AG04449 (cell line): ENCODE results near the gene COL23A1.

Experiments used
- CTCF ChIA-PET: fragments of 350-600 bp; formaldehyde crosslinking; extraction: SDS; loops from one replicate; lab custom pipeline; 2021; ENCODE audit warnings: antibody characterized with exemption; lab: Yijun Ruan, JAX
- POLR2A ChIA-PET: fragments of 400-600, 350-600 bp; formaldehyde crosslinking; extraction: SDS; loops from one replicate; lab custom pipeline; 2020; ENCODE audit warnings: antibody characterized with exemption, inconsistent platforms; lab: Yijun Ruan, JAX
- DNase-seq: peaks from one replicate; pipeline ENCODE4 v3.0.0-alpha.2; 2010; ENCODE audit warnings: low read depth, low spot score
- H3K4me3 ChIP-seq: 2 replicates; pipeline ENCODE4 v1.5.1; 2011; ENCODE audit warnings: low read depth, mild to moderate bottlenecking, control low read depth, low read length
- TF ChIP-seq, protein P1 (sequence below): IDR thresholded peaks from one replicate; pipeline ENCODE4 v1.5.1; 2011; ENCODE audit warnings: mild to moderate bottlenecking, moderate library complexity, low read length, control low read depth, inconsistent platforms; ENCODE audit not compliant: insufficient read depth; ENCODE audit errors: missing control alignments

The COL23A1 gene

DNA sequence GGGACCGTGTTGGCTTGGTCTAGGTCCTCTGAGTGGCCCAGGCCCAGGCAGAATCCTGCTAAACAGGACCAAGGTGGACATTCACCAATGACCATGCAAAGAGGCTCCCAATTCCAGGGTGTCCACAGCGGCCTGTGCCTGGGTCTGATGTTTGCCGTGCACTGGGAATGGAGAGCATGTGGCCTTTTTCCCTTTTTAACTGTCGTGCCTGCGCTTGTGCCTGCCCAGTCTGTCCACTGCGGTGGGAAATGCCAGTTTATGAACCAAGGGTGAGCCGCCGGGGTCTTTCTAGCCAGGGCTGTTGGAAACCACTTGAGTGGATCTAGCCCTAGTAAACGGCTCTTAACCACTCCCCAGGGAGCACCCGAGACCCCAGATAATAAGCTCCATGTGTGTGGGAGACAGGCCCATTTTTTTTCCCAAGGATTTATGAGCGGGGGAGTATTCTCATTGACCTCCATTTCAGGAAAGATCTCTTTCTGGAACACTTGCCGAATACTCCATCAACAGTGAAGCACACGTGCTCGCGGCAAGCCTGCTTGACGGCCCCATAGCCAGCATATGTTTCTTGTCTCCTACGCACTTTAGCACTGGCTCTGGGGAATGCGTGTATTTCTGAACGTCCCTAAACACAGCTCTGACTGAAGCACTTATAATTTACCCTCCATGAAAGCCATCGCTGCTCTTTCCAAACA, 264.4 kb downstream of the COL23A1 start:
- no peak for DNase-seq
- no peak overlapping the region for H3K4me3 ChIP-seq
- POLR2A ChIA-PET = no interaction called here
- TF ChIP-seq, protein P1, sequence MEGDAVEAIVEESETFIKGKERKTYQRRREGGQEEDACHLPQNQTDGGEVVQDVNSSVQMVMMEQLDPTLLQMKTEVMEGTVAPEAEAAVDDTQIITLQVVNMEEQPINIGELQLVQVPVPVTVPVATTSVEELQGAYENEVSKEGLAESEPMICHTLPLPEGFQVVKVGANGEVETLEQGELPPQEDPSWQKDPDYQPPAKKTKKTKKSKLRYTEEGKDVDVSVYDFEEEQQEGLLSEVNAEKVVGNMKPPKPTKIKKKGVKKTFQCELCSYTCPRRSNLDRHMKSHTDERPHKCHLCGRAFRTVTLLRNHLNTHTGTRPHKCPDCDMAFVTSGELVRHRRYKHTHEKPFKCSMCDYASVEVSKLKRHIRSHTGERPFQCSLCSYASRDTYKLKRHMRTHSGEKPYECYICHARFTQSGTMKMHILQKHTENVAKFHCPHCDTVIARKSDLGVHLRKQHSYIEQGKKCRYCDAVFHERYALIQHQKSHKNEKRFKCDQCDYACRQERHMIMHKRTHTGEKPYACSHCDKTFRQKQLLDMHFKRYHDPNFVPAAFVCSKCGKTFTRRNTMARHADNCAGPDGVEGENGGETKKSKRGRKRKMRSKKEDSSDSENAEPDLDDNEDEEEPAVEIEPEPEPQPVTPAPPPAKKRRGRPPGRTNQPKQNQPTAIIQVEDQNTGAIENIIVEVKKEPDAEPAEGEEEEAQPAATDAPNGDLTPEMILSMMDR = no peak
- CTCF ChIA-PET = no interaction called here

DNA sequence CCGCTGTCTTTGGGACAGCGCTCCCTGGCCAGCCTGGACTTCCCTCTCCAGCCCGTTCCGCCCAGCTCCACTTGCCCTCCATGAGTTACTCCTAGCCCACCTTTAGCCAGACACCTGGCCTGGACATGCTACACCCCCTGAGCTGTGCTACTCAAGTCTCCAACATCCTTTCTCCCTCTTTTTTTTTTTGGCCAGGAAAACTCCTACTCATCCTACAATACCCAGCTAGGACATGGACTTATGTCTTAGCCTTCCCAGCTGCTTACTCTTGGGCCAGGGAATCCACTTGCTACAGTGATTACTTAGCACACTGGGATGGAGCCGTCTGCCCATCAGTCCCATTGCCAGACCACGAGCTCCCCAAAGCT, 264.9 kb downstream of the COL23A1 start:
- ChIA-PET CTCF (no interaction called here), POLR2A (no interaction called here)
- TF ChIP-seq, protein P1 = no peak
- DNase-seq = no peak
- H3K4me3 ChIP-seq = no peak overlapping the region

DNA sequence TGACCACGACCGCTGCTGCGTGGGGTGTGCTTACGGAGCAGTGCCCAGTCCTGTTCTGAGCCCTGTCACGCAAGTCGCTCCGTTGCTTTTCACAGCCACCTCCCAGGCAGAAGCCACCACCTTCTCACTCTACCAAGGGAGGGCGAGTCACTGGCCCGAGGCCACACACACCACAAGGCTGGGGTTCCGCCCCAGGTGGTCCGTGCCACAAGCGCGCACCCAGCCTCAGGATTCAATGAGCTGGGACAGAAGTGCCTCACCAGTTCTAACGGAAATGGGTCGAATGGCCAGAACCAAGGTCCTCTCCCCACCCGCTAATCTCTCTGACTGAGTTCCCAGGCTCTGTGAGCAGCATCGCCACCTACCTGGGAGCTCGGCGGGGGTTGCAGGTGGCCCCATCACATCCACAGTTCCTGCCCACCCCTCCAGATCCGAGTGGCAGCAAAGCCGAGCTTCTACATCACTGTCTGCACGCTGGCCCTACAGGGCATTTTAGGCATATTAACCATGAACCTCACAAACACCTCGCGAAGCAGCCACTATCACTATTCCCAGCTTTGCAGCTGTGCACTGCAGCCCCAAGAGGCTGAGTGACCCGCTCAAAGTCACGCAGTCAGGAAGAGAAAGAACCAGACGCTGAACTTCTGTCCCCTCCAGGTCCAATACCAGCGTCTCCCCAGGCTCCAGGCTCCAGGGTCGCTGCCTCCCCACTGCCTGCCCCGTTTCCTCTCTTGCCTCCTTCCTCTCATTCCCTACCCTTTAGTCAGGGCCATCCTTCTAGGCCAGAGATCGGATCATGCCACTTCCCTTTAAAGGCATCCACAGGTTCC, 265.5 kb downstream of the COL23A1 start:
- CTCF ChIA-PET = no interaction called here
- no peak overlapping the region for H3K4me3 ChIP-seq
- POLR2A ChIA-PET = no interaction called here
- no peak for DNase-seq
- TF ChIP-seq, protein P1 = no peak

DNA sequence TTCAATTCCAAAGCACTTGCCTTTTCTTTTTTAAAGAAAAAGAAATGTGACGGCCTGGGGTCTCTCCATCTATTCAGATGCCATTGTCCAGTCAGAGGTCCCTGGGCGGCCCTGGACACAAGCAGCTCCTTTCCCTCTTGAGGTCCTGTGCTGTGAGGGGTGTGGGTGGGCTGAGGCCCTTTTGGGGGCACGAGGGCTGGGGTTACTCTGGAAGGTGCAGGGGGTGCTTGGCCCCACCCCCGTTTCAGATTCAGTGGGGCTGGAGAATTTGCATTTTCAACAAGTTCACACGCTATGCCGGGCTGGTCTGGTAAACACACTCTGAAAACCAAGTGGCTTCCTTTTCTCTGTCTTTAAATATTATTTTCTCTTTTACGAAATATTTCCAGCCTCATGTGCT, 266.2 kb downstream of the COL23A1 start:
- no peak for DNase-seq
- TF ChIP-seq, protein P1 = no peak
- CTCF ChIA-PET = no interaction called here
- POLR2A ChIA-PET = no interaction called here
- H3K4me3 ChIP-seq = no peak overlapping the region

DNA sequence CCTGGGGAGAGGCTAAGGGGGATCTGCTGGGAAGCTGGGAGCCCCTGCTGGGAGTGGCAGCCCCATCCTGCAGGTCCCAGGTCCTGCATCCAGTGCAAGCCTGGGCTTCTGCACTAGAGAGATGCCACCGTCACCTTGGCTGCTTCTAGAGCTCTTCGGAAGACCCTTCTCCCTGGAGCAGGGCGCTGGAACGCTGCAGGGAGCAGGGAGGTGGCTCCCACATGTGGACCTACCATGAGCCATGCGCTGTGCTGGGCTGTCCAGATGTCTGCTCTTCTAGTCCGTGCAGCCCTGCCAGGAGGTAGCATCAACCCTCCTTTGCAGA, 266.7 kb downstream of the COL23A1 start:
- TF ChIP-seq, protein P1 = no peak

DNA sequence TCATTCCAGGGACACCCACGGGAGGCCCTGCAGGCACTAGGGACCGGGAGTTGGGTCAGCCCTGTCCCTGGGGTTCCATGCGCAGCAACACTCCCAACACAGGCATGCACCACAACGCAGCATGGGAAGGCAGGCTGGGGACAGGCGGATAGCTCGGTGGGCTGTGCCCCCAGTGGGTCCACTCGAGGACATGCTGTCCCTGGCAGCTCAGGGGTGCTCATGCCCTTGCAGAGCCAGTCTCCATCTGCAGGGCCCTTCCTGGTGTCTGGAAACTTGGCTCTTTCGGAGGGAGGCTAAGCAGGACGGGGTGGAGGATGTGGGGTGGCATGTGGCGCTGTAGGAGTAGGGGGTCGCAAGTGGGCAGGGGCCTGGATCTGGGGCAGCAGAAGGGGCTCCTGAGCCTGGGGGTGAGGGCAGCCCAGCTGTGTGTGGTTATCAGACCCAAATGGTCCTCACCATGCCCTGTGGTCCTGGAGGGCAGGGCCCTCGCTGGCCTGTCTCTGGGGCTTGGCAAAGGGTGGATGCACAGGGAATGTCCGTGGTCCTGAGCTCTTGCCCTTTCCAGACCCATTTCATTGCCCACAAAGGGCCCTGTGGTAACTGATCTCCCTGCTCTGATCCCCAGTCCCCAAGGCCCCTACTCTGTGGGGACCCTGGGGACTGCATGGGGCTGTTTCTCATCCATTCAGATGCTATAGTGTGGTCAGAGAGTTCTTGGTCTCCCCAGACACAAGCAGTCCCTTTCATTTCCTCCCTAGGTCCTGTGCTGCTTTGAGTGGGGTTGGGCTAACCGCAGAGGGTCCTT, 267.3 kb downstream of the COL23A1 start:
- DNase-seq = no peak
- H3K4me3 ChIP-seq = no peak overlapping the region
- ChIA-PET POLR2A (no interaction called here), CTCF (no interaction called here)
- TF ChIP-seq, protein P1 = no peak

More for the DNA sequence above, 266.7 kb downstream of the COL23A1 start:
- ChIA-PET POLR2A (no interaction called here), CTCF (no interaction called here)
- no peak overlapping the region for H3K4me3 ChIP-seq
- no peak for DNase-seq
